Brain pericyte (primary cell): ENCODE results near the gene SEMA4A.
A peak's percentile ranks its signal among the peaks of the same experiment; 100 is the strongest.
"Not testable (repeated sequence)": the region's sequence is repeated elsewhere in the genome, so short reads cannot be mapped to it uniquely, and the experiment has no call there.

Experiments used
- DNase-seq: peaks from one replicate; pipeline ENCODE4 v3.0.0-alpha.2; 2012; ENCODE audit warnings: low read depth, low spot score

Gene SEMA4A

DNA sequence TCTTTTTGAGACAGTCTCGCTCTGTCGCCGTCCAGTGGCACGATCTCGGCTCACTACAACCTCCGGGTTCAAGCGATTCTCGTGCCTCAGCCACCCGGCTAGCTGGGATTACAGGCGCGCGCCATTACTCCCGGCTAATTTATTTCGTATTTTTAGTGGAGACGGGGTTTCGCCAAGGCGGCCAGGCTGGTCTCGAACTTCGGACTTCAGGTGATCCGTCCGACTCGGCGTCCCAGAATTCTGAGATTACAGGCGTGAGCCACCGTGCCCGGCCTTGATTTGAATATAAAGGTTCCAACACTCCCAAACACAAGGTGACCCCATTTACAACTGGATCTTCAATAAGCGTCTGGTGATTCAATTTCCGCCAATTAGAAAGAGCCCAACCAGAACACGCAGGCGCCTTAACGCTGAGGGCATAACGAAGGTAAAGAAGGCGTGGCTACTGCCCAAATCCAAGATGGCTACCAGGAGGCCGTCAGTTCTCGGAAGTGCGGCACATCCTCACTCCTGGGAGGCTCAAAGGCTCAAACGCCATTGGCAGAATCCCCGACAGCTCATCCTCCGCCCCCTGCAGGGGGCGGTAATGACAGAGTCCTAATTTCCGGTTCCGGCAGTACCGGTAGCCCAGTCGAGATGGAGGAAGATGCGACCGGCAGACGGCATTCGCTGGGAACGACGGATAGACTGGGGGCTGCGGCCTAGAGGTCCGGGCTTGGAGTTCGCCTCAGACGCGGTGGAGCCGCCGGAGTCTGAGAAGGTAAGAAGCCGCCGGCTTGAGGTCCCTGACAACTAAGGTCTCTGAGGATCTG lies 40.3 kb downstream of the SEMA4A start, which contains the start of gene SLC25A44:
Gene SLC25A44 (plus strand): TSS at position 617 of the 812 bp plus-strand sequence. CDS start 5,744 bp downstream, outside the sequence.
- peak; percentile 99 for DNase-seq

DNA sequence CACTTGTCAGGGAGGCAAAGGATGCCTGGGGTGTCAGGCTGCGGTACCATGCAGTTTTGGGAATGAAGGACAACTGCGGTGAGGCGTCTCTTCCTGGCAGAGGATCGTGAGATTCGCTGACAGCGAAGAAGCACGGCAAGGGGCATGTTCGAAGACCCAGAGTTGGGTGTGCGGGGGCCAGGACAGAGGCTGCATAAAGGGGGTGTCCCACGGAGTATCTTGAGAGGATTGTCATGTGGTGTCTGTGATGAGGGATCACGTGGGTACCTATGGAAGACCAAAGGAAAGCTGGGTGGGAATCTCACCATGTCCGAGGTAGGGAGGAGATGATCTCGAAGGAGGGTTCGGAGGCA lies 40.9 kb downstream of the SEMA4A start:
- no peak for DNase-seq

DNA sequence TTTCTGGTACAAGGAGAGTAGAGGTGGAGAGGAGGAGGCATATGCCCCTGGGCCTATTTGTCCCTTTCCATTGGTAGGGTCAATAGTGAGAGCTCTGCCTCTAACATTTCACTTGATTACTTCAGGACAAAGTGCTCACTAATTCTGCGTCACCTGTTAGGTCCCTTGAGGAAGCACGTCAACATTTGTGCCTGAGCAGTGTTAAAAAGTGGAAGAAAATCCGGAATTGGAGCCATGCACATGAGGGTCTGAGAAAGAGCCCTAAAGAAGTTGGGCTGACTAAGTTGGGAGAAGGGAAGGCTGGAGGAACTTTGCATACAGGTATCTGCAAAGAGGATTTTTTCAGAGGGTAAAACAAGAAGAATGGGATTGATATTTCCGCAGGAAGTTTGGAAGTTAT lies 42.5 kb downstream of the SEMA4A start:
- no peak for DNase-seq

DNA sequence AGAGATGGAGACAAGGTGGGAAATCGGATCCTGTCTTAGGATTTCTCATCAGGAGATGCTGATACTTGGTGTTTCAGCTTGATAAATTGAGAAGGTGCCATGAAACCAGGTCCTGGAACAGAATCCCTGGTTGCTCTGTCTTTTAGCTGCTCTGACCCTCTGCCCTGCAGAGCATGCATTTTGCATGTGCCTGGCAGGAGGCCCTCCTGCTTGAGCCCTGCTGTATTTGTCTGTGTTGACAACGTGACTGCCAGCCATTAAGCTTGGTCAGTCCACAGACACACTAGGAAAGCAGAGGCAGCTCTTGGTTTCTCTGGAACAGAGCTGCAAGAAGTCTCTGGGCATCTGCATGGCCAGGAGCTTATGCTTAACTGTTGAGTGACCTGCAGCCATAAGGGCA lies 43.1 kb downstream of the SEMA4A start:
- no peak for DNase-seq

DNA sequence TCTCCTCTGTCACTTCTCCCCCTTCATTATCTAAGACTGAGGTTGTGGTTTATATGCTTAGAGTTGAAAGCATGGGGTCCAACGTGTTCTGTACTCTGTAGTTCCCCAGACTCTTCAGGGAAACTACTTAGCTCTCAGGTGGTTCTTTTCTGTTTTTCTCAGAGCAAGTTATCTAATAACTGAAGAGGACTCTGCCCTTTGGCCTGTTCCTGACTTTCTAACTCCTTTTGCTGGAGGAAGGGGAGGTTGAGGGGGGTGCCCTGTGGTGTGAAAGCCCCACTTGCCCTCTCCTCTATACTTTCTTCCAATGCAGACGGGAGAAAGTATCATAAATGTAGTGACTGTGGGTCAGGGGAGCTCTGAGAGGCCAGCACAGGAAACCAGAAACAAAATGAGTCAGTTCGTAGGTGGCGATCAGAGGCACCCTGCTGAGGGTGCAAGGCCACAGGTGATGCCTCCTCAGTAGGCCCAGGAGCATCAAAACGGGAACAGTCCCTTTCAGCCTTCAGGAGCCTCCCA lies 45.5 kb downstream of the SEMA4A start:
- no peak for DNase-seq

DNA sequence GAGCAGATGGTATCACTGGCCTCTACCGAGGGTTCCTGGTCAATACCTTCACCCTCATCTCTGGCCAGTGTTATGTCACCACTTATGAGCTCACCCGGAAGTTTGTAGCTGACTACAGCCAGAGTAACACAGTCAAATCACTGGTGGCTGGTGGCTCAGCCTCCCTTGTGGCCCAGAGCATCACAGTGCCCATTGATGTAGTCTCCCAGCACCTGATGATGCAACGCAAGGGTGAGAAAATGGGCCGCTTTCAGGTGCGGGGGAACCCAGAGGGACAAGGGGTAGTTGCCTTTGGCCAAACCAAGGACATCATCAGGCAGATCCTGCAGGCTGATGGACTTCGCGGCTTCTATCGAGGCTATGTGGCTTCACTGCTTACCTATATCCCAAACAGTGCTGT lies 46.7 kb downstream of the SEMA4A start:
- DNase-seq = no peak

DNA sequence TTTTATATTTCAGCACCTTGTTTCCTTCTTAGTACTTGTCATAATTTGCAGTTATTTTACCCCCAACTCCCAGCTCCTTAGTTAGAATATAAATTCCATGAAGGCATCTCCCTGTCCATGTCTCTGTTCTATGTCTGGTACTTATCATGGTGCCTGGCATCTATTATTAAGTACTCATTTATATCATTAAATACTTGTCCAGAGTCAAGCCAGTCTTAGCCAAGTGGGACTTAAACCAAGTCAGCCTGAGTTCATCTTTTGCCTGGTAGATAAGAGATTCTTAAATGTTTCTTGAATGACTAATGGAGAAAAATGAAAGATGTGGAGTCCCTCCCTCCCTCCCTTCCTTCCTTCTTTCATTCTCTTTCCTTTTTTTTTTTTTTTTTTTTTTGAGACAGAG lies 49.9 kb downstream of the SEMA4A start:
- no peak for DNase-seq

DNA sequence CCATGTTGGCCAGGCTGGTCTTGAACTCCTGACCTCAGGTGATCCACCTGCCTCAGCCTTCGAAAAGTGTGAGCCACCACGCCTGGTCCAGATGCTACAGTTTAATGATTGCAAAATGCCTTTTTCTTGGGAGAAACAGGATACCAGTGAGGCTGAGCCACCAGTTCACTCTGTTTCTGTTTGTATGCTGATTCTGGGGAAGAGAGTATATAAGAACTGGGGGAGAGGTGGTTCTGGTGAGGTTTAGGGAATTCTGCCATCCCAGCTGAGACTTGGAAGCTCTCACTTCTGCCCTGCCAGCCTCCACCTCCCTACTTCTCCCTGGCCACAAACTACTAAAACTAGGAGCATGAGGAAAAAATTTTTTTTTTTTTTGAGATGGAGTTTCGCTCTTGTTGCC lies 51.3 kb downstream of the SEMA4A start:
- no peak for DNase-seq

DNA sequence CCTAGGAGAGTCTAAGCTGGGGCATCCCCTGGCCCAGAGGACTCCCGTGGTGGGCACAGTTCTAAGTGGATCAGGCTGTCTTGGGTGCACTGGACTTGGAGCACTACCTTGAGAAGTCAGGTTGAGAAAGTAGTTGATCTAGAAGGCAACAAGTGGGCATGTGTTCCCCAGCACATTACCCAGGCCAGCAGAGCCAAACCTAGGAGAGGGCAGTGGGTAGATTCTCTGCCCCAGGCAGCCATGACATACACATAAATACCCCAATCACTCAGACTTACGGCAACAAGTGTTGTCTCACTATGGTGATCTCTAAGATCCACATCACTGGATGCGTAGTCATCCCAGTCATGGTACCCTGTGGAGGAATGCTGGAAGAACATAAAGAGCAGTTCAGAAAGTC lies 57.9 kb downstream of the SEMA4A start:
- no peak for DNase-seq

DNA sequence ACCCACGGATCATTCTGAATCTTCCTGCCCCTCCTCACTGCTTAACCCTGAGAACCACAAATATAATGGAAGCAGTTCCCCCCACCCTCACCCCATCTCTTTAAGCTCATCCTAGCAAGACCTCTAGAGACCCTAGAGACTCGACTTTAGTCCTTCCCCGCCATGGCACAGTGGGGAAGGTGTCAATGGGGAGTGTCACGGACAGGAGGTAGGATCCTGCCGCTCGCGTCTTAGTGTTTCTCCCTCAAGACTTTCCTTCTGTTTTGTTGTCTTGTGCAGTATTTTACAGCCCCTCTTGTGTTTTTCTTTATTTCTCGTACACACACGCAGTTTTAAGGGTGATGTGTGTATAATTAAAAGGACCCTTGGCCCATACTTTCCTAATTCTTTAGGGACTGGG lies 58.7 kb downstream of the SEMA4A start:
- DNase-seq = no peak

DNA sequence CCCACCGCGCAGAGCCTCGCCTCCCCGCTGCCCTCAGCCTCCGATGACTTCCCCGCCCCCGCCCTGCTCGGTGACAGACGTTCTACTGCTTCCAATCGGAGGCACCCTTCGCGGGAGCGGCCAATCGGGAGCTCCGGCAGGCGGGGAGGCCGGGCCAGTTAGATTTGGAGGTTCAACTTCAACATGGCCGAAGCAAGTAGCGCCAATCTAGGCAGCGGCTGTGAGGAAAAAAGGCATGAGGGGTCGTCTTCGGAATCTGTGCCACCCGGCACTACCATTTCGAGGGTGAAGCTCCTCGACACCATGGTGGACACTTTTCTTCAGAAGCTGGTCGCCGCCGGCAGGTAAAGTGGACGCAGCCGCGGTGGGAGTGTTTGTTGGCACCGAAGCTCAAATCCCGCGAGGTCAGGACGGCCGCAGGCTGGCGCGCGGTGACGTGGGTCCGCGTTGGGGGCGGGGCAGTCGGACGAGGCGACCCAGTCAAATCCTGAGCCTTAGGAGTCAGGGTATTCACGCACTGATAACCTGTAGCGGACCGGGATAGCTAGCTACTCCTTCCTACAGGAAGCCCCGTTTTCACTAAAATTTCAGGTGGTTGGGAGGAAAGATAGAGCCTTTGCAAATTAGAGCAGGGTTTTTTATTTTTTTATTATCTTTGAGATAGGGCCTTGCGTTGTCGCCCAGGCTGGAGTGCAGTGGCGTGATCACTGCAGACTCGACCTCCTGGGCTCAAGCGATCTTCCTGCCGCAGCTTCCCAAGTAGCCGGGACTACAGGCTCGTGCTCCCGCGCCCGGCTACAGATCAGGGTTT lies 59.7 kb downstream of the SEMA4A start, which contains the start of gene PMF1:
Gene PMF1 (plus strand): TSS at position 175 of the 811 bp plus-strand sequence. CDS start 9 bp downstream, at position 184.
- DNase-seq = peak; percentile 91

DNA sequence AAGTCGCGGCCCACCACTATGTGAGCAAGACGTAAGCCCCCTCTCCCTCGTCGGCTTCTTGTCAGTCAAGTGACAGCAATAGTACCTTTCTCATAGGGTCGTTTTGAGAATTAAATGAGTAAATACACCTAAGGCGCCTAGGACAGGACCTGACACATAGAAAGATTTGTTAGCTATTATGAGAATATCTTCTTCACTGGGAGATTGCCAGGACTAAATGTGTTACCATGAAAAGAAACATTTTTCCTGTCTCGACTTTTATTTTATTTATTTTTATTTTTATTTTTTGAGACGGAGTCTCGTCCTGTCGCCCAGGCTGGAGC lies 60.2 kb downstream of the SEMA4A start:
- DNase-seq = no peak

DNA sequence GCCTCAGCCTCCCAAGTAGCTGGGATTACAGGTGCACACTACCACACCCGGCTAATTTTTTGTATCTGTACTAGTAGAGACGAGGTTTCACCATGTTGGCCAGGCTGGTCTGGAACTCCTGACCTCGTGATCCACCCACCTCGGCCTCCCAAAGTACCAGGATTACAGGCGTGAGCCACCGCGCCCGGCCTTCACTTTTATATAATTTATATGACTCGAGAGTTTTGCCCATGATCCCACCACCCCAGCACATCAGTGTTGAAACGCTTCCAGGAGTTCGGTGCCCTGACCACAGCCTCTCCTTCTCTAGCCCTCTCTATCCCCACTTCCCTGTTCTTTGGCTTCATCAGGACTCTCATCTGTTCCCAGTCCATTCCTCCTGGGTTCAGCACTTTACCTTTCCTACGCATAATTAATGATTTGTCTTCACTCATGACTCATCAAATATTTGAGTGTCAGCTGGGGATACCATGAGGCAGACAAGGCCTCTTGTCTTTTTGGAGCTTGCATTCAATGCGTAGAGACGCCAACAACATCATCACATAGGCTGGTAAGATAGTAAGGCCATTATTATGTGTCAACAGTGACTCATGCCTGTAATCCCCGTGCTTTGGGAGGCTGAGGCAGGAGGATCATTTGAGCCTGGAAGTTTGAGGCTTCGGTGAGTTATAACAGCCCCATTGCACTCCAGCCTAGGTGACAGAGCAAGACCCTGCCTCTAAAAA lies 60.8 kb downstream of the SEMA4A start:
- DNase-seq = no peak

DNA sequence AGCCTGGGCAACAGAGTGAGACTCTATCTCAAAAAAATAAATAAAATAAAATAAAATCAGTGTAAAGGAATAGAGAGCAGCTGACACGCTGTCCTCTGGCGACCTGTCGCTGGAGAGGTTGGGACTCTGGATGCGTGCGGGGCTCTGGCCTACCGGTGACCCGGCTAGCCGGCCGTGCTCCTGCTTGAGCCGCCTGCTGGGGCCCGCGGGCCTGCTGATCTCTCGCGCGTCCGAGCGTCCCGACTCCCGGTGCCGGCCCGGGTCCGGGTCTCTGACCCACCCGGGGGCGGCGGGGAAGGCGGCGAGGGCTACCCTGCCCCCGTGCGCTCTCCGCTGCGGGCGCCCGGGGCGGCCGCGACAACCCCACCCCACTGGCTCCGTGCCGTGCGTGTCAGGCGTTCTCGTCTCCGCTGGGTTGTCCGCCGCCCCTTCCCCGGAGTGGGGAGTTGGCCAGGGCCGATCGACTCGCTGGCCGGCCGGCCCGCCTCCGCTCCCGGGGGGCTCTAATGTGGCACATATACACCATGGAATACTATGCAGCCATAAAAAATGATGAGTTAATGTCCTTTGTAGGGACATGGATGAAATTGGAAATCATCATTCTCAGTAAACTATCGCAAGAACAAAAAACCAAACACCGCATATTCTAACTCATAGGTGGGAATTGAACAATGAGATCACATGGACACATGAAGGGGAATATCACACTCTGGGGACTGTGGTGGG lies 63.1 kb downstream of the SEMA4A start:
- DNase-seq = not testable (repeated sequence)

DNA sequence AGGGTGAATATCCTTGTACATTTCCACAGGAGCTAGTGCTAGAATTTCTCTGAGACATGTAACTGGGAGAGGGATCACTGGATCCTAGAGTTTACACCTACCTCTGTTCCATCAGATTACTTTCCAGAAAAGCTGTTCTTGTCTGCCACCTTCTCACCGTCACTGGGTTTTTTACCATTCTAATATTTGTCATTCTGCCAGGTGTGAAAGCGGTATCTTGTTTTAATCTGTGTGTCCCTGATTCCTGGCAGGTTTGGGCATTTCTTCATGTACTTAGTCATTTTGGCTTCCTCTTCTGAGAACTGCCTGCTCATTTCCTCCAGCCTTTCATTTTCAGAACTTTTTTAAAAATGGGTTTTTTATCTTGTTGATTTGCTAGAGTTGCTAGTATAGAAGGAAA lies 64.5 kb downstream of the SEMA4A start:
- DNase-seq = no peak

DNA sequence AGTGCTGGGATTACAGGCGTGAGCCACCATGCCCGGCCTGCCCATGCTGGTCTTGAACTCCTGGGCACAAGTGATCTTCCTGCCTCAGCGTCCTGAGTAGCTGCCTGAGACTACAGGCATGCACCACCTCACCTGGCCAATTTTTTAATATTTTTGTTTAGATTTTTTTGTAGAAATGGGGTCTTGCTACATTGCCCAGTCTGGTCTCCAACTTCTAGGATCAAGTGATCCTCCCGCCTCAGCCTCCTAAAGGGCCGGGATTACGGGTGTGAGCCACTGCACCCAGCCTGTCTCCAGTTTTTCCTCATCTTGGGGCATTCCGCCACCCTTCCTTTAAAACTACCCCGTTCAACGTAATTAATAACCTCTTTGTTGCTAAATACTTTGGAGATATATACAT lies 66.8 kb downstream of the SEMA4A start:
- no peak for DNase-seq

DNA sequence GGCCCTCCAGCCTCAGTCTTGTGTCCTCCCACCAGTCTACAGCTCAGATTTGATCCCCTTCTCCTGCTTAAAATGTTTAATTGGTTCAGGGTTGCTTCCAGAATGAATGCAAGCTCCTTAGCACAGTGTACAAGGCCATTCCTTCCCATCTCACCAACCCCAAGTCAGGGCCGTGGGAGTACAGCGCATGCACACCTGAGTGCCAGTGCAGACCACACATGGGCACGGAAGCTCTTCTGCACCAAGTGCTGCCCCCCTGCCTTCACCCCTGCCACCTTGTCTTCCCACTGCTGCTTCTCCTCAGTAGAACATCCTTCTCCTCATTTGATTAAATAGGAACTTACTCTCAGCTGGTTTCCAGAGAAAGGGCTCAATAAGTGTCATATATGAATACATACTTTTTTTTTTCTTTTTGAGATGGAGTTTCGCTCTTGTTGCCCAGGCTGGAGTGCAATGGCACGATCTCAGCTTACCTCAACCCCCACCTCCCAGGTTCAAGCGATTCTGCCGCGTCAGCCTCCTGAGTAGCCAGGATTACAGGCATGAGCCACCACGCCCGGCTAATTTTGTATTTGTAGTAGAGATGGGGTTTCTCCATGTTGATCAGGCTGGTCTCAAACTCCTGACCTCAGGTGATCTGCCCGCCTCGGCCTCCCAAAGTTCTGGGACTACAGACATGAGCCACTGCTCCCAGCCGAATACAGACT lies 68.8 kb downstream of the SEMA4A start:
- DNase-seq = no peak

DNA sequence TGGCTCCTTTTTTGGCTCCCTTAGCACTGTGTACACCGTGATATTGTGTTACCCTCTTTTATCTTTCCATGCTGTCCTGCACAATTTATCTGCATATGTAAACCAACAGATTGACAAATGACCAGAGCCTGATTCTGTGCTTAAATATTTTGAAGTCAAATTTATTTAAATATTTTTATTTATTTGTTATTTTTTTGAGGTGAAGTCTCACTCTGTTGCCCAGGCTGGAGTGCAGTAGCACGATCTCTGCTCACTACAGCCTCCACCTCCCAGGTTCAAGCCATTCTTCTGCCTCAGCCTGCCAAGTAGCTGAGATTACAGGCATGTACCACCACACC lies 72.3 kb downstream of the SEMA4A start:
- no peak for DNase-seq

DNA sequence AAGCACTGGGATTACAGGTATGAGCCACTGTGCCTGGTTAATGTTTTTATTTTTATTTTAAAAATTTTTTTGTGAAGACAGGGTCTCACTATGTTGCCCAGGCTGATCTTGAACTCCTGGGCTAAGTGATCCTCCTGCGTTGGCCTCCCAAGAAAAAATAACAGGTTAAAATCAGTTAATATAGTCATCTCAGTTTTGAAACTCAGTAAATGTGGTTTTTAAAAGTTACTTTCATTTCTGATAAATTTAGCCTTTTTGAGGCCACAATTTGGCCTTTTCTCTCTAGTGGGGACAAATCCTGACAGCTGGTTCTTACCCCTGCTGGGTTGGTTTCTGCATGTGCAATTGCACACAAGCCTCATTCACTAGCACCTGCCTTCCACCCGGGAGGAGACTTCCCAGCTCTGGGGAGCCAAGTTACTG lies 72.7 kb downstream of the SEMA4A start:
- DNase-seq = no peak

DNA sequence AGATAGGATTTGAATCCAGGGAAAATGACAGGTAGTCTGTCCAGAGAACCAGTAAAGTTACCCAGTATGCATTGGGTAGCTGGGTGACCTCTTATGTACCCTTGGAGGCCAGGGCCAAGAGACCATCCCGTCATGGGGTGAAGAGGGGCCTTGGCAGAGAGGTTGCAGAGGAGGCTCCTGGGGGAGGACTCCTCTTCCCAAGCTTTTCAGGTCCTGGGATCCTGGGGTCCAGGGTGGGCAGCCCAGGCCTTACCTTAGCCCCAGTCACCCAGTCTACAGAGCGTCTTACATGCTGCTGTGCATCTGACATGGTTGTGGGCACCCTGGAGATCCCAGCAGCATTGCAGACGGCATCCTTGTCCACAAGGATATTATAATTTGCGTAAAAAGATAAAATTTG lies 73.4 kb downstream of the SEMA4A start:
- no peak for DNase-seq
